ENCODE measurements around the gene HOXA13.

DNA sequence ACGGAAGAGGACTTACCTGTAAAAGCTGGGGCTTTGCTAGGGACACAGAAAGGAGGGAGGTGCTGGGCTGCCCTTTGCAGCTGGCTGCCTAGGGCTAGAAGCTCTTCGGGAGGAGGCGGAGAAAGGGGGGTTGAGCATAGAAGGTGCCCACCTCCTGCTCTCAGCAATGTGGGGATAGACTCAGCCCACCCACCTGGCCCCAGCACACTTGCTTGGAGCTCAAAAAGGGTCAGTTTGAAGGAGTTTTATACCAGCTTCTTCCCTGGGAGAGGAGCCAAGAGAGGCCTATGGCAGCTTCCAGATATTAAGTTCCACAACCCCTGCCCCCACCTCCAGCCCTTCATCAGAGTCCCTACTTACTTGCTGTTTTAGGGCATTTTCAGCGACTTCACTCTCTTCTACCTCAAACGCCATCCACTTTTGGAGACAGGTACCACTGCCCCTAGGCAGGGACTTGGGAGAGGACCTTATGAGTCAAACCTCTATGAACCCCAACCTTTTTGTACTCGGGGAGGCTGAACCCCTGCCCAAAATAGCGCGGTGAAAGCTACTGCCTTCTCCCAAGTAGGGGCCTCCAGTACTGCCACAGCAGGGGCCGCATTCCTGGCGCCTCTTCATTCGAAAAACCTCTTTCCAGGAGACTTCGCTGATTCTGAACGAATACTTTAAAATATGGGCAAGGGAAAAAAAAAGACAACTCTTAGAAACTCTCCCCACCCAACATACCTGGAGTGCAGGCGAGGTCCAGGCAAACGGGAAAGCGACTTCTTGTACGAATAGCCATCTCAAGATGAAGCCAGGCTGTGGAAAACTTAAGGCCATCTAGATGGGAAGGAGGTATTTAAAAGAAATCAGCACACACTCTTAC is 41.5 kb upstream of the HOXA13 start:
- TF ChIP-seq, protein P1, sequence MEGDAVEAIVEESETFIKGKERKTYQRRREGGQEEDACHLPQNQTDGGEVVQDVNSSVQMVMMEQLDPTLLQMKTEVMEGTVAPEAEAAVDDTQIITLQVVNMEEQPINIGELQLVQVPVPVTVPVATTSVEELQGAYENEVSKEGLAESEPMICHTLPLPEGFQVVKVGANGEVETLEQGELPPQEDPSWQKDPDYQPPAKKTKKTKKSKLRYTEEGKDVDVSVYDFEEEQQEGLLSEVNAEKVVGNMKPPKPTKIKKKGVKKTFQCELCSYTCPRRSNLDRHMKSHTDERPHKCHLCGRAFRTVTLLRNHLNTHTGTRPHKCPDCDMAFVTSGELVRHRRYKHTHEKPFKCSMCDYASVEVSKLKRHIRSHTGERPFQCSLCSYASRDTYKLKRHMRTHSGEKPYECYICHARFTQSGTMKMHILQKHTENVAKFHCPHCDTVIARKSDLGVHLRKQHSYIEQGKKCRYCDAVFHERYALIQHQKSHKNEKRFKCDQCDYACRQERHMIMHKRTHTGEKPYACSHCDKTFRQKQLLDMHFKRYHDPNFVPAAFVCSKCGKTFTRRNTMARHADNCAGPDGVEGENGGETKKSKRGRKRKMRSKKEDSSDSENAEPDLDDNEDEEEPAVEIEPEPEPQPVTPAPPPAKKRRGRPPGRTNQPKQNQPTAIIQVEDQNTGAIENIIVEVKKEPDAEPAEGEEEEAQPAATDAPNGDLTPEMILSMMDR (IDR thresholded peaks at IDR 0.05): no peak
- TF ChIP-seq POLR2AphosphoS5 (IDR thresholded peaks at IDR 0.05): no peak
- no peak for TF ChIP-seq POLR2A (IDR thresholded peaks at IDR 0.05)

All from upper lobe of left lung (tissue), 4 donors.